GM12891 (cell line): ENCODE measurements around the gene ZKSCAN1.

Experiments used
- POLR2A ChIP-seq: IDR thresholded peaks from 2 replicates; pipeline ENCODE4 v1.6.1; 2011; ENCODE audit warnings: low read depth, low read length, control low read depth
- POLR2AphosphoS5 ChIP-seq: IDR thresholded peaks from 2 replicates; pipeline ENCODE4 v1.6.1; 2011; ENCODE audit warnings: low read depth, low read length, control low read depth
- SPI1 ChIP-seq: IDR thresholded peaks from 2 replicates; pipeline ENCODE4 v1.6.1; 2011; ENCODE audit warnings: low read depth, low read length, control low read depth

- TF ChIP-seq SPI1 = no peak
- TF ChIP-seq POLR2A = no peak
- no peak for TF ChIP-seq POLR2AphosphoS5
Measured at GRCh38 chr7:100079024-100079560, 63.7 kb downstream of the ZKSCAN1 start.
